Effector memory CD8-positive, alpha-beta T cell (primary cell): ENCODE results near the gene TECTA.
A peak's percentile ranks its signal among the peaks of the same experiment; 100 is the strongest.
"Not testable (repeated sequence)": the region's sequence is repeated elsewhere in the genome, so short reads cannot be mapped to it uniquely, and the experiment has no call there.

Experiments
- ATAC-seq: fragments of 150-1000 bp; cut with Tn5 transposase; replicated peaks from 2 replicates; pipeline ENCODE4 v1.10.0; 2021; ENCODE audit warnings: mild to moderate bottlenecking, moderate library complexity
- DNase-seq, 3 experiments: peaks; one replicate each; pipeline ENCODE4 v3.0.0; 2021
- H3K27ac Mint-ChIP-seq, 2 donors: one replicate each; pipeline ENCODE4 v1.8.0; 2022; ENCODE audit warnings: mild to moderate bottlenecking in 2 of 2, mixed read lengths in 2 of 2, moderate library complexity in 2 of 2
- H3K27me3 Mint-ChIP-seq, 2 donors: one replicate each; pipeline ENCODE4 v1.8.0; 2022; ENCODE audit warnings: mixed read lengths in 2 of 2
- H3K36me3 Mint-ChIP-seq: one replicate; pipeline ENCODE4 v1.8.0; 2022; ENCODE audit warnings: mild to moderate bottlenecking, moderate library complexity, mixed read lengths; ENCODE audit not compliant: insufficient read depth
- H3K4me1 Mint-ChIP-seq, 2 donors: one replicate each; pipeline ENCODE4 v1.8.0; 2022; ENCODE audit warnings: low read depth in 2 of 2, mixed read lengths in 2 of 2
- H3K4me3 Mint-ChIP-seq, 2 donors: one replicate each; pipeline ENCODE4 v1.8.0; 2022; ENCODE audit warnings: mild to moderate bottlenecking in 2 of 2, mixed read lengths in 2 of 2, moderate library complexity in 2 of 2
- H3K9me3 Mint-ChIP-seq, 2 donors: one replicate each; pipeline ENCODE4 v1.8.0; 2022; ENCODE audit warnings: mixed read lengths in 2 of 2

The TECTA gene

GRCh38 chr11:121221496-121222200 lies 120.6 kb downstream of the TECTA start:
- DNase-seq (no peak), ATAC-seq (no peak)
- H3K36me3 Mint-ChIP-seq: no peaks in the 10 kb centered on the region
- H3K27me3 Mint-ChIP-seq: peaks cover 21 to 26% of the 10 kb centered on the region in 2 donors
- no peak overlapping the region for H3K27ac Mint-ChIP-seq
- no peak overlapping the region for H3K4me3 Mint-ChIP-seq
- H3K9me3 Mint-ChIP-seq: no peaks in the 10 kb centered on the region
- no peaks in the 10 kb centered on the region for H3K4me1 Mint-ChIP-seq

DNA sequence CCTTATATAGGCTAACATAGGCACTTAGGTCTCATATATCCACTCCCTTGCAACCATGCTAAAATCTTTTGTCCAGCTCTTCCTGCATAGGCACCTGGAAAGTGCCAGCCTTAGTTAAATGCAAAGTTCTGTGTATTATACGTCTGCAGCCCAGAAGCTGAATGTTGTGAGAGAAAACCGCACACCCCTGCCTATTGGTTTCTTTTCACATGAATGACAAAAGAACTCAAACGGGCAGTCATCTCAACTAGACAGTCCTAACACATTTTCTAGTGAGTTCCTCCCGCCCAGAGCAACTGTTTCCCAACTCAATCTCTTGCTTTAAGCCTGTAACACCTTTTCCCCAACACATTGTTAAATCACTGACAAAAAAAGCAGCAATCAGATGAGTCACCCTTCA lies 122.1 kb downstream of the TECTA start:
- no peaks in the 10 kb centered on the region for H3K4me1 Mint-ChIP-seq
- no peak for DNase-seq
- no peak overlapping the region for H3K27ac Mint-ChIP-seq
- ATAC-seq: no peak
- no peak overlapping the region for H3K4me3 Mint-ChIP-seq
- no peaks in the 10 kb centered on the region for H3K36me3 Mint-ChIP-seq
- H3K27me3 Mint-ChIP-seq: peaks cover 19 to 21% of the 10 kb centered on the region in 2 donors
- H3K9me3 Mint-ChIP-seq: no peaks in the 10 kb centered on the region

DNA sequence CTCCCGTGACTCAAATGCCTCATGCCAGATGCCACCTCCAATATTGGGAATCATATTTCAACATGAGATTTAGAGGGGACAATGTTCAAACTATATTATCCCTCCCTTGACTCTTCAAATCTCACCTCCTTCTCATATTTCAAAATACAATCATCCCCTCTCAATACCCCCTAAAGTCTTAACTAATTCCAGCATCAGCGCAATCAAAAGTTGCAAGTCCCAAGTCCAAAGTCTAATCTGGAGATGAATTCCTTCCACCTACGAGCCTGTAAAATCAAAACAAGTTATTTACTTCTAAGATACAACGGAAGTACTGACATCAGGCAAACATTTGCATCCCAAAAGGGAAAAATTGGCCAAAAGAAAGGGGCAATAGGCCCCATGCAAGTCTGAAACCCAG lies 124.3 kb downstream of the TECTA start:
- no peak for ATAC-seq
- H3K27me3 Mint-ChIP-seq: peaks cover 20 to 23% of the 10 kb centered on the region in 2 donors
- H3K27ac Mint-ChIP-seq: no peak overlapping the region
- H3K9me3 Mint-ChIP-seq: no peaks in the 10 kb centered on the region
- DNase-seq: no peak
- H3K4me3 Mint-ChIP-seq: no peak overlapping the region
- H3K4me1 Mint-ChIP-seq: no peaks in the 10 kb centered on the region
- H3K36me3 Mint-ChIP-seq: no peaks in the 10 kb centered on the region

DNA sequence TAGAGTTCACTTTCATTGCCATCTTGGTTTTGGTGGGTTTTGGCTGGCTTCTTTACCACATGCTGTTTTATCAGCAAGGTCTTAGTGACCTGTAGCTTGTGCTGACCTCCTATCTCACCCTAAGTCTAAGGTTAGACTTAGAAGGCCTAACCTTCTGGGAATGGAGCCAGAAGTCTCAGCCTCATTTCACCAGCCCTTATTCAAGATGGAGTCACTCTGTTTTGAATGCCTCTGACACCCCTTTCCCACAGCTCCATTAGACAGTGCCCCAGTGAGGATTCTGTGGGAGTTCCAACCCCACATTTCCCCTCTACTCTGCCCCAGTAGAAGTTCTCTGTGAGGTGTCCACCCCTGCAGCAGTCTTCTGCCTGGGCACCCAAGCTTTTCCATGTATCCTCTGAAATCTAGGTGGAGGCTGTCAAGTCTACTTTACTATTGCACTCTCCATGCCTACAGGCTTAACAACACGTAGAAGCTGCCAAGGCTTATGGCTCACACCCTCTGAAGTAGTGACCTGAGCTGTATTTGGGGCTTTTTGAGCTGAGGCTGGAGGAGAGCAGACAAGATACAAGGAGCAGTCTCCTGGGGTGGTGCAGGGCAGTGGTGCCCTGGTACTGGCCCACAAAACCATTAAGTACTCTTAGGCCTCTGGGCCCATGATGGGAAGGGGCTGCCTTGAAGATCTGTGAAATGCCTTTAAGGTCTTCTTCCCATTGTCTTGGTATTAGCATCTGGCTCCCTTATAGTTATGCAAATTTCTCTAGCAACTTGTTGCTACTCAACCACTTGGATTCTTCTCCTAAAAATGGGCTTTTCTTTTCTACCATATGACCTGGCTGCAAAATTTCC lies 125.6 kb downstream of the TECTA start:
- DNase-seq: no peak
- Mint-ChIP-seq H3K27me3 (peaks cover 26% of the 10 kb centered on the region in 2 donors), H3K27ac (no peak overlapping the region), H3K4me3 (no peak overlapping the region), H3K36me3 (peaks cover 3% of the 10 kb centered on the region), H3K9me3 (no peaks in the 10 kb centered on the region), H3K4me1 (no peaks in the 10 kb centered on the region)
- ATAC-seq: no peak

- peaks cover 3% of the 10 kb centered on the region for H3K36me3 Mint-ChIP-seq
- DNase-seq (no peak), ATAC-seq (no peak)
- no peak overlapping the region for H3K27ac Mint-ChIP-seq
- no peaks in the 10 kb centered on the region for H3K4me1 Mint-ChIP-seq
- H3K9me3 Mint-ChIP-seq: no peaks in the 10 kb centered on the region
- H3K27me3 Mint-ChIP-seq: peaks cover 31% of the 10 kb centered on the region in 2 donors
- H3K4me3 Mint-ChIP-seq: no peak overlapping the region
Observed at GRCh38 chr11:121228851-121229250, 127.8 kb downstream of the TECTA start.

- Mint-ChIP-seq H3K4me3 (no peak overlapping the region), H3K27ac (no peak overlapping the region), H3K36me3 (peaks cover 3% of the 10 kb centered on the region), H3K27me3 (peaks cover 39% of the 10 kb centered on the region in 2 donors), H3K9me3 (no peaks in the 10 kb centered on the region), H3K4me1 (no peaks in the 10 kb centered on the region)
- ATAC-seq (no peak), DNase-seq (no peak)
Observed at GRCh38 chr11:121229495-121230215, 128.6 kb downstream of the TECTA start.

DNA sequence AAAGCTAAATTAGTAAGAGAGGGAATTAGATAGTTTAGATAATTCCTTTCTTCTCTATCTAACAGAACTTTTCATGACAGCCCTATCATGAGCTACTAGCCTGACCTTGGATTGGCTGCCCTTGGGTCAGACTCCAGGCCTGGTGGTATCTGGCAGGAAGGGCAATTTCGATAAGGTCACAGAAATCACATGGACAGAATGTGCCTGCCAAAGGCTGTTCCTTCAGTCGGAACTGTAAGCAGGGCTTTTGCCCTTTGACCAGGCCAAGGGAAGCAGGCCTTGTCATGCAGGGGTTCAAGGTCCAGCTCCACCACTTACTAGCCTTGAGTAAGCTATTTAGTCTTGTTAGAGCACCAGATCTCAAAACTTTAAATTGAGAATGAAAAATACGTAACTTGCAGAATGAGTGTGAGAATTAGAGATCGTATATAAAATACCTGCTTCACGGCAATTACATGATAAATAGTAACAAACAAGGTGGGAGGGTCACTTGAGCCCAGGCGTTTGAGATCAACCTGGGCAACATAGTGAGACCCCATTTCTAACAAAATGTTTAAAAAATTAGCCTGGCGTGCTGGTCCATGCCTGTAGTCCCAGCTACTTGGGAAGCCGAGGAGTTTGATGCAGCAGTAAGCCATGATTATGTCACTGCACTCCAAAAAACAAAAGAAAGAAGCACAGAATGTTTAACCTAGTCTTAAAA lies 130.7 kb downstream of the TECTA start:
- peaks cover under 1 to 3% of the 10 kb centered on the region in 2 donors for H3K4me1 Mint-ChIP-seq
- no peak overlapping the region for H3K4me3 Mint-ChIP-seq
- peaks cover 50 to 55% of the 10 kb centered on the region in 2 donors for H3K27me3 Mint-ChIP-seq
- no peaks in the 10 kb centered on the region for H3K9me3 Mint-ChIP-seq
- no peak for ATAC-seq
- no peak for DNase-seq
- H3K27ac Mint-ChIP-seq: no peak overlapping the region
- H3K36me3 Mint-ChIP-seq: peaks cover 3% of the 10 kb centered on the region

- no peaks in the 10 kb centered on the region for H3K9me3 Mint-ChIP-seq
- ATAC-seq (no peak), DNase-seq (no peak)
- peaks cover 3% of the 10 kb centered on the region for H3K36me3 Mint-ChIP-seq
- no peak overlapping the region for H3K27ac Mint-ChIP-seq
- peaks cover 6% of the 10 kb centered on the region in 2 donors for H3K4me1 Mint-ChIP-seq
- H3K4me3 Mint-ChIP-seq: no peak overlapping the region
- H3K27me3 Mint-ChIP-seq: peaks cover 60 to 68% of the 10 kb centered on the region in 2 donors
Observed at GRCh38 chr11:121235057-121235456, 134.0 kb downstream of the TECTA start.

- H3K27ac Mint-ChIP-seq: no peak overlapping the region
- ATAC-seq: no peak
- H3K9me3 Mint-ChIP-seq: no peaks in the 10 kb centered on the region
- peaks cover 6% of the 10 kb centered on the region in 2 donors for H3K4me1 Mint-ChIP-seq
- peaks cover under 1% of the 10 kb centered on the region for H3K36me3 Mint-ChIP-seq
- peaks cover 55 to 62% of the 10 kb centered on the region in 2 donors for H3K27me3 Mint-ChIP-seq
- peak overlapping the region; percentile 12 to 30 for H3K4me3 Mint-ChIP-seq
- no peak for DNase-seq
Observed at GRCh38 chr11:121236115-121237001, 135.3 kb downstream of the TECTA start.

DNA sequence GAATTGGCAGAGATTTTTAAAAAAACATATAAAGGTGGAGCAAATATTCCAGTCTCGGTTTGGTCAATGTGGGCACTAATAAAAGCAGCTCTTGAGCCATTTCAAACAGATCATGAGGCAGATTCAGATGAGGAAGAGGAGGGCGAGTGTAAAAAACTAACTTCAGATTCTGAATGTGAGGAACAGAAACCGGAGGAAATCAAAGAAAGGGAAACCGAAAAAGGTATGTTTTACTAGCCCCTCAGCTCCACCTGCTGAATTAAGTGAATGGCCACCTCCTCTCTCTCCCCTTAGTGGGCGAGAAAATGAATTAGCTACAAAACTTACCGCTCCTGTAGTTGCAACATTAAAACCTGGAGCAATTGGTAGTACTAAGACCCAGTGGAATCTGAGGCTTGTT lies 136.2 kb downstream of the TECTA start:
- not testable (repeated sequence) for H3K36me3 Mint-ChIP-seq, ATAC-seq, DNase-seq, H3K9me3 Mint-ChIP-seq, H3K27ac Mint-ChIP-seq, H3K4me1 Mint-ChIP-seq
- H3K27me3 Mint-ChIP-seq: peaks cover 50 to 62% of the 10 kb centered on the region in 2 donors
- H3K4me3 Mint-ChIP-seq: peak overlapping the region; percentile 12 to 30

GRCh38 chr11:121237686-121238658 lies 136.9 kb downstream of the TECTA start:
- no peak for ATAC-seq
- no peaks in the 10 kb centered on the region for H3K9me3 Mint-ChIP-seq
- peaks cover 50 to 64% of the 10 kb centered on the region in 2 donors for H3K27me3 Mint-ChIP-seq
- peaks cover 6% of the 10 kb centered on the region in 2 donors for H3K4me1 Mint-ChIP-seq
- no peak overlapping the region for H3K27ac Mint-ChIP-seq
- no peak overlapping the region for H3K4me3 Mint-ChIP-seq
- H3K36me3 Mint-ChIP-seq: no peaks in the 10 kb centered on the region
- DNase-seq: no peak
